ENCODE data around the gene TSKS.

- TF ChIP-seq CTCF (tag by site-specific recombination; IDR thresholded peaks at IDR 0.05) (no peak), ZBTB7A (tag by site-specific recombination; IDR thresholded peaks at IDR 0.05; ENCODE audit: low read depth) (no peak), KLF17 (tag by site-specific recombination; IDR thresholded peaks at IDR 0.05) (no peak), TCF7L2 (IDR thresholded peaks at IDR 0.05; ENCODE audit: borderline replicate concordance, low read depth, low read length) (no peak), TSHZ1 (tag by site-specific recombination; IDR thresholded peaks at IDR 0.05; ENCODE audit: borderline replicate concordance) (no peak)
Measured at GRCh38 chr19:49795615-49796014, 32.5 kb upstream of the TSKS start.
